ENCODE results near the gene GNB1L.
A peak's percentile ranks its signal among the peaks of the same experiment; 100 is the strongest.

GNB1L gene

GRCh38 chr22:19854778-19855503 is at the start of gene GNB1L, which contains the start of gene RTL10:
Gene GNB1L (minus strand): TSS chr22:19854874. CDS start chr22:19821355, 33,519 bp downstream.
Gene RTL10 (minus strand): TSS chr22:19854874. CDS start chr22:19852261, 2,613 bp downstream.
- peak within 1 kb of the TSS; percentile 85 for H3K4me3 ChIP-seq (ENCODE audit: control insufficient read depth, low read depth, low read length)
- peak; percentile 81 for DNase-seq (ENCODE audit: low read depth)
- peak; percentile 13 for TF ChIP-seq CTCF (IDR thresholded peaks at IDR 0.05; ENCODE audit: control insufficient read depth, insufficient read depth, low read depth, low read length, missing control alignments)

- no peak overlapping the region for H3K4me3 ChIP-seq (ENCODE audit: control insufficient read depth, low read depth, low read length)
- no peak for DNase-seq (ENCODE audit: low read depth)
- no peak for TF ChIP-seq CTCF (IDR thresholded peaks at IDR 0.05; ENCODE audit: control insufficient read depth, insufficient read depth, low read depth, low read length, missing control alignments)
Observed at GRCh38 chr22:19904174-19904856, 49.6 kb upstream of the GNB1L start.

GRCh38 chr22:19903513-19903912 is 48.8 kb upstream of the GNB1L start:
- no peak for TF ChIP-seq CTCF (IDR thresholded peaks at IDR 0.05; ENCODE audit: control insufficient read depth, insufficient read depth, low read depth, low read length, missing control alignments)
- no peak for DNase-seq (ENCODE audit: low read depth)
- H3K4me3 ChIP-seq (ENCODE audit: control insufficient read depth, low read depth, low read length): no peak overlapping the region

- TF ChIP-seq CTCF (IDR thresholded peaks at IDR 0.05; ENCODE audit: control insufficient read depth, insufficient read depth, low read depth, low read length, missing control alignments): no peak
- no peak for DNase-seq (ENCODE audit: low read depth)
- H3K4me3 ChIP-seq (ENCODE audit: control insufficient read depth, low read depth, low read length): no peak overlapping the region
Observed at GRCh38 chr22:19903031-19903430, 48.4 kb upstream of the GNB1L start.

GRCh38 chr22:19902245-19902715 is 47.6 kb upstream of the GNB1L start:
- H3K4me3 ChIP-seq (ENCODE audit: control insufficient read depth, low read depth, low read length): no peak overlapping the region
- no peak for TF ChIP-seq CTCF (IDR thresholded peaks at IDR 0.05; ENCODE audit: control insufficient read depth, insufficient read depth, low read depth, low read length, missing control alignments)
- DNase-seq (ENCODE audit: low read depth): no peak

GRCh38 chr22:19901577-19902244 is 47.0 kb upstream of the GNB1L start:
- no peak overlapping the region for H3K4me3 ChIP-seq (ENCODE audit: control insufficient read depth, low read depth, low read length)
- no peak for TF ChIP-seq CTCF (IDR thresholded peaks at IDR 0.05; ENCODE audit: control insufficient read depth, insufficient read depth, low read depth, low read length, missing control alignments)

More at GRCh38 chr22:19901577-19902244, 47.0 kb upstream of the GNB1L start:
- DNase-seq (ENCODE audit: low read depth): no peak
